ENCODE results near the gene SNTB2. TPM values are rescaled to one million over a fixed set of nuclear protein-coding genes. Genes with fewer than 3 reads are reported as not detected.

The SNTB2 gene
- total RNA-seq, 1 experiment from 2014 or later, result 20.2 TPM

DNA sequence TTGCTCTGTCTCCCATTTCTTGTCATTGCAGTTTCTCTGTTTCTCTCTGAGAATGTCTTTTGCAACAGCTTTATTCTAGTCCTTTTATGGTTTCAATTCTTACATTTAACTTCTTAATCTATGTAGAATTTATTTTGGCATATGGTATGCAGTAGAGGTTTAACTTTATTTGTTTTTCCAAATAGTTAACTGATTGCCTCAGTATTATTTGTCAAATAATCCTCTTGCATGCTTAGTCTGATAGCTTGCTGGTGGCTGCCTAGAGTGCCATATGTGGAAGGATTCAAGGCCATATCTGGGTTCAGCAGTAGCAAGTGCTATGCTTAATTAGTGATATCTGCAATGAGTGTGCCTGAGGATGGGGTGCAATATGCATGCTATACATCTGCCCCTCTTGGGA, 6.9 kb downstream of the SNTB2 start:
- no peak overlapping the region for H4K8ac ChIP-seq (replicated peaks; ENCODE audit: insufficient read length, low read depth, low read length)
- no peaks in the 10 kb centered on the region for H3K23me2 ChIP-seq (ENCODE audit: insufficient read length, low read depth, low read length, poor library complexity, severe bottlenecking)
- H3K79me1 ChIP-seq (ENCODE audit: insufficient read depth, low read depth, low read length, poor library complexity, severe bottlenecking), result no peaks in the 10 kb centered on the region
- no peaks in the 10 kb centered on the region for H3K27me3 ChIP-seq (ENCODE audit: insufficient read depth, low read length)
- H4K5ac ChIP-seq (ENCODE audit: insufficient read length, low read depth, low read length), result no peak overlapping the region
- no peak overlapping the region for H2BK15ac ChIP-seq (ENCODE audit: low read depth, low read length)
- no peak overlapping the region for H3K23ac ChIP-seq (ENCODE audit: insufficient read length, low read depth, low read length)
- TF ChIP-seq CTCF (conservative IDR thresholded peaks at IDR 0.05), result no peak
- no peak overlapping the region for H2AK5ac ChIP-seq (ENCODE audit: insufficient read length, low read length)
- H3K4me3 Mint-ChIP-seq, result no peak overlapping the region
- H3K9ac ChIP-seq (ENCODE audit: extremely low read depth, insufficient read length, low read length), result no peak overlapping the region
- no peak overlapping the region for H2BK120ac ChIP-seq (ENCODE audit: low read depth, low read length, poor library complexity, severe bottlenecking)
- no peak overlapping the region for H2BK12ac ChIP-seq (ENCODE audit: insufficient read length, low read depth, low read length)
- H3K27me3 Mint-ChIP-seq (ENCODE audit: low read depth), result no peaks in the 10 kb centered on the region
- no peak overlapping the region for H3K14ac ChIP-seq (ENCODE audit: insufficient read depth, low read length)
- no peak overlapping the region for H3K27ac ChIP-seq (ENCODE audit: insufficient read length, low read depth, low read length)
- H3K9me3 Mint-ChIP-seq, result no peaks in the 10 kb centered on the region
- no peak overlapping the region for H2AFZ ChIP-seq (ENCODE audit: low read length)
- no peaks in the 10 kb centered on the region for H4K20me1 ChIP-seq (ENCODE audit: control insufficient read depth, insufficient read depth, insufficient read length)
- no peak overlapping the region for H3K4me2 ChIP-seq (ENCODE audit: insufficient read depth, insufficient read length, low read length)
- no peak for DNase-seq
- H3K27ac Mint-ChIP-seq, result no peak overlapping the region
- H2BK5ac ChIP-seq (ENCODE audit: insufficient read length, low read length), result no peak overlapping the region
- H3K18ac ChIP-seq (ENCODE audit: insufficient read length, low read depth, low read length), result no peak overlapping the region
- H2BK20ac ChIP-seq (ENCODE audit: low read depth, low read length, poor library complexity, severe bottlenecking), result no peak overlapping the region
- H3T11ph ChIP-seq (ENCODE audit: low read length), result no peak overlapping the region
- no peaks in the 10 kb centered on the region for H3K4me1 ChIP-seq (ENCODE audit: insufficient read depth, low read length)
- H4K91ac ChIP-seq (ENCODE audit: insufficient read length, low read depth, low read length), result no peak overlapping the region
- peaks cover under 1% of the 10 kb centered on the region; the same call in 1 of the 2 replicates for H3K79me2 ChIP-seq (ENCODE audit: insufficient read depth, low read length)
- no peak overlapping the region for H3K56ac ChIP-seq (ENCODE audit: insufficient read length, low read depth, low read length)
- H3K36me3 Mint-ChIP-seq (ENCODE audit: insufficient read depth in 1 of 3, low read depth in 3 of 3), result peaks cover 2 to 6% (median 5%) of the 10 kb centered on the region in 3 experiments; a peak in 6 of 7 replicates
- no peak overlapping the region for H3K4ac ChIP-seq (ENCODE audit: low read depth, low read length)
- peaks cover 6 to 13% of the 10 kb centered on the region in 2 experiments for H3K4me1 Mint-ChIP-seq
- no peaks in the 10 kb centered on the region for H3K9me3 ChIP-seq (ENCODE audit: control insufficient read depth, low read depth, low read length)
